Tibial nerve (tissue), 4 donors: ENCODE data around the gene RASGEF1C. TPM values are rescaled to one million over a fixed set of nuclear protein-coding genes. Genes with fewer than 3 reads are reported as not detected.
A peak's percentile ranks its signal among the peaks of the same experiment; 100 is the strongest.
"Not testable (repeated sequence)": the region's sequence is repeated elsewhere in the genome, so short reads cannot be mapped to it uniquely, and the experiment has no call there.

Experiments
- DNase-seq, 2 donors: peaks; one replicate each; pipeline ENCODE4 v3.0.0-alpha.2; 2019; ENCODE audit warnings: low spot score in 2 of 2
- H3K27ac ChIP-seq, 4 donors: fragments of 200-600 bp; sonication (generic) in 3 of 4; one replicate each; pipeline ENCODE4 v1.5.1; 2017 to 2019; ENCODE audit warnings: mild to moderate bottlenecking in 1 of 4
- H3K27me3 ChIP-seq, 2 donors: fragments of 200-600 bp; sonication (generic) in 1 of 2; one replicate each; pipeline versions ENCODE4 v1.5.1 to v1.6.0; 2017 to 2019
- H3K36me3 ChIP-seq, 3 donors: fragments of 200-600 bp; sonication (generic); one replicate each; pipeline ENCODE4 v1.5.1; 2018 to 2019
- H3K4me1 ChIP-seq, 4 donors: fragments of 200-600 bp; sonication (generic) in 3 of 4; one replicate each; pipeline ENCODE4 v1.5.1; 2017 to 2019
- H3K4me3 ChIP-seq, 4 donors: fragments of 200-600 bp; sonication (generic) in 3 of 4; one replicate each; pipeline ENCODE4 v1.5.1; 2017 to 2019; ENCODE audit warnings: mild to moderate bottlenecking in 1 of 4, moderate library complexity in 1 of 4
- H3K9me3 ChIP-seq, 4 donors: fragments of 200-600 bp; sonication (generic) in 3 of 4; one replicate each; pipeline ENCODE4 v1.5.1; 2017 to 2019
- CTCF ChIP-seq, 5 experiments: fragments of 200-600 bp in 3 of 5; fragments of 450-650 bp in 2 of 5; sonication (generic) in 3 of 5; IDR thresholded peaks; one replicate each; pipeline ENCODE4 v1.5.1; 2016 to 2019; ENCODE audit warnings: antibody characterized with exemption in 5 of 5, mild to moderate bottlenecking in 3 of 5, moderate library complexity in 2 of 5
- EP300 ChIP-seq, 2 donors: sonication (generic); formaldehyde crosslinking; IDR thresholded peaks; one replicate each; pipeline ENCODE4 v1.6.1; 2017; ENCODE audit warnings: antibody characterized with exemption in 2 of 2, mild to moderate bottlenecking in 1 of 2
- POLR2A ChIP-seq, 2 donors: fragments of 450-650 bp; IDR thresholded peaks; one replicate each; pipeline ENCODE4 v1.6.1; 2017; ENCODE audit warnings: antibody characterized with exemption in 2 of 2, mild to moderate bottlenecking in 2 of 2, moderate library complexity in 2 of 2
- WGBS, 2 donors: methylation state at CpG; one replicate each; pipeline ENCODE4 v1.1.5; 2018; 5-methylcytosine and 5-hydroxymethylcytosine counted together
- total RNA-seq, 4 donors: library from RNA; depleted of rRNA; stranded (reverse); fragments of >200 nt; gene quantifications; one replicate each; pipeline ENCODE4 v1.1.0, GENCODE V29; 2016

Gene RASGEF1C
- total RNA-seq, 4 donors from 2014 or later = 2.7 to 12.0 (median 10.4) TPM

GRCh38 chr5:180090769-180091546, 118.1 kb downstream of the RASGEF1C start:
- Histone ChIP-seq H3K9me3 (no peaks in the 10 kb centered on the region), H3K4me3 (peak overlapping the region; percentile 43 to 67 (median 58)), H3K4me1 (peaks cover 0 to 8% (median 6%) of the 10 kb centered on the region in 4 donors), H3K27me3 (no peaks in the 10 kb centered on the region), H3K27ac (peak overlapping the region; percentile 68 to 92 (median 82)), H3K36me3 (no peaks in the 10 kb centered on the region)
- TF ChIP-seq EP300 (IDR thresholded peaks at IDR 0.05) = no peak
- TF ChIP-seq CTCF (IDR thresholded peaks at IDR 0.05) = peak in 3 of 5 experiments; percentile 14 to 17 (median 15)
- 16 to 19% methylated on average over 17 of the region's 17 CpGs for WGBS, 2 donors
- DNase-seq = no peak

GRCh38 chr5:180090098-180090768, 118.8 kb downstream of the RASGEF1C start:
- TF ChIP-seq POLR2A (IDR thresholded peaks at IDR 0.05) = peak in 1 of 2 donors; percentile 20
- peak in 1 of 2 donors; percentile 70 for TF ChIP-seq EP300 (IDR thresholded peaks at IDR 0.05)
- TF ChIP-seq CTCF (IDR thresholded peaks at IDR 0.05) = peak; percentile 84 to 96 (median 87)
- Histone ChIP-seq H3K4me1 (peaks cover 0 to 10% (median 7%) of the 10 kb centered on the region in 4 donors), H3K27me3 (no peaks in the 10 kb centered on the region), H3K36me3 (no peaks in the 10 kb centered on the region), H3K27ac (peak overlapping the region; percentile 68 to 92 (median 82)), H3K9me3 (no peaks in the 10 kb centered on the region), H3K4me3 (peak overlapping the region; percentile 43 to 67 (median 58))
- DNase-seq = peak; percentile 36 to 47
- WGBS, 2 donors = 2% methylated on average over 57 of the region's 58 CpGs

GRCh38 chr5:180089628-180090027, 119.4 kb downstream of the RASGEF1C start:
- not testable (repeated sequence) for H3K27me3 ChIP-seq, DNase-seq, H3K9me3 ChIP-seq, H3K36me3 ChIP-seq
- Histone ChIP-seq H3K4me1 (peaks cover 0 to 10% (median 7%) of the 10 kb centered on the region in 4 donors), H3K4me3 (peak overlapping the region in 3 of 4 donors; percentile 43 to 62 (median 53)), H3K27ac (peak overlapping the region in 3 of 4 donors; percentile 73 to 92 (median 91))
- WGBS, 2 donors = 75% methylated on average over 18 of the region's 18 CpGs

GRCh38 chr5:180088561-180088960, 120.5 kb downstream of the RASGEF1C start:
- 88 to 96% methylated on average over 8 of the region's 8 CpGs for WGBS, 2 donors
- no peak overlapping the region for H3K4me3 ChIP-seq
- no peaks in the 10 kb centered on the region for H3K9me3 ChIP-seq
- no peak for TF ChIP-seq CTCF (IDR thresholded peaks at IDR 0.05)
- H3K4me1 ChIP-seq = peaks cover 0 to 10% (median 7%) of the 10 kb centered on the region in 4 donors
- no peaks in the 10 kb centered on the region for H3K36me3 ChIP-seq
- peak overlapping the region in 2 of 4 donors; percentile 2 to 16 for H3K27ac ChIP-seq
- no peaks in the 10 kb centered on the region for H3K27me3 ChIP-seq
- DNase-seq = no peak

- no peak for DNase-seq
- H3K4me3 ChIP-seq = no peak overlapping the region
These were observed 122.1 kb downstream of the RASGEF1C start for GRCh38 chr5:180086816-180087399.

More at GRCh38 chr5:180086816-180087399, 122.1 kb downstream of the RASGEF1C start:
- TF ChIP-seq CTCF (IDR thresholded peaks at IDR 0.05) (no peak), EP300 (IDR thresholded peaks at IDR 0.05) (no peak), POLR2A (IDR thresholded peaks at IDR 0.05) (no peak)
- Histone ChIP-seq H3K27ac (no peak overlapping the region), H3K4me1 (peaks cover 0 to 10% (median 7%) of the 10 kb centered on the region in 4 donors), H3K9me3 (no peaks in the 10 kb centered on the region), H3K27me3 (no peaks in the 10 kb centered on the region), H3K36me3 (no peaks in the 10 kb centered on the region)
- WGBS, 2 donors = 87 to 88% methylated on average over 11 of the region's 11 CpGs
